Hematopoietic multipotent progenitor cell treated with erythropoietin and hydrocortisone succinate and interleukin-3 and kit ligand, for 6 days (in vitro differentiated cells): ENCODE data around the gene BST2.

ENCODE experiments used
- DNase-seq: peaks from one replicate; pipeline ENCODE4 v3.0.0-alpha.2; 2015

The BST2 gene

GRCh38 chr19:17405250-17406045, at the start of gene BST2:
TSS of gene BST2 (minus strand) at chr19:17405630. CDS start at chr19:17405575, 55 bp downstream.
- DNase-seq: peak; percentile 93

GRCh38 chr19:17454576-17455071, 49.2 kb upstream of the BST2 start:
- no peak for DNase-seq

GRCh38 chr19:17451820-17452219, 46.4 kb upstream of the BST2 start:
- DNase-seq: no peak

GRCh38 chr19:17450264-17451075, 45.0 kb upstream of the BST2 start:
- peak; percentile 53 for DNase-seq

GRCh38 chr19:17448131-17448967, 42.9 kb upstream of the BST2 start, which contains the start of gene TMEM221:
TSS of gene TMEM221 (minus strand) at chr19:17448668. CDS start at chr19:17448462, 206 bp downstream.
- DNase-seq: peak; percentile 62

GRCh38 chr19:17447704-17448130, 42.3 kb upstream of the BST2 start:
- DNase-seq: no peak

GRCh38 chr19:17445526-17446165, 40.2 kb upstream of the BST2 start:
- no peak for DNase-seq

- peak; percentile 65 for DNase-seq
Observed at GRCh38 chr19:17441241-17442021, 36.0 kb upstream of the BST2 start.

- no peak for DNase-seq
Observed at GRCh38 chr19:17436874-17437267, 31.4 kb upstream of the BST2 start.

GRCh38 chr19:17436094-17436873, 30.9 kb upstream of the BST2 start:
- DNase-seq: no peak

GRCh38 chr19:17435218-17435617, 29.8 kb upstream of the BST2 start:
- DNase-seq: no peak

GRCh38 chr19:17431417-17431816, 26.0 kb upstream of the BST2 start:
- DNase-seq: no peak

GRCh38 chr19:17429641-17430113, 24.2 kb upstream of the BST2 start:
- no peak for DNase-seq

- DNase-seq: peak; percentile 83
Observed at GRCh38 chr19:17424743-17425365, 19.4 kb upstream of the BST2 start.

GRCh38 chr19:17423429-17424208, 18.2 kb upstream of the BST2 start:
- DNase-seq: no peak

GRCh38 chr19:17421942-17422341, 16.5 kb upstream of the BST2 start:
- DNase-seq: no peak

GRCh38 chr19:17420475-17420924, 15.1 kb upstream of the BST2 start:
- peak; percentile 80 for DNase-seq

- peak; percentile 98 for DNase-seq
Observed at GRCh38 chr19:17419621-17420474, 14.4 kb upstream of the BST2 start, which contains the start of gene MVB12A. TSS of gene MVB12A (plus strand) at chr19:17420047. CDS start at chr19:17420136, 89 bp downstream.
